ENCODE results near the gene BCL2. TPM values are rescaled to one million over a fixed set of nuclear protein-coding genes. Genes with fewer than 3 reads are reported as not detected.

The BCL2 gene
- total RNA-seq, 1 donor from 2014 or later: 16.5 TPM

- H3K9me3 Mint-ChIP-seq: peaks cover 4% of the 10 kb centered on the region
- no peak overlapping the region for H3K4me3 Mint-ChIP-seq
- TF ChIP-seq CTCF (conservative IDR thresholded peaks at IDR 0.05): no peak
- H3K36me3 Mint-ChIP-seq: peaks cover 13% of the 10 kb centered on the region
- no peaks in the 10 kb centered on the region for H3K27me3 Mint-ChIP-seq
- DNase-seq (ENCODE audit: extremely low spot score, unreplicated experiment): no peak
- peaks cover 16% of the 10 kb centered on the region for H3K4me1 Mint-ChIP-seq (ENCODE audit: unreplicated experiment)
- H3K27ac Mint-ChIP-seq: peak overlapping the region; percentile 31
Observed at GRCh38 chr18:63254716-63255399, 64.7 kb downstream of the BCL2 start.

- Mint-ChIP-seq H3K36me3 (peaks cover 17% of the 10 kb centered on the region), H3K27ac (no peak overlapping the region), H3K27me3 (no peaks in the 10 kb centered on the region), H3K4me1 (ENCODE audit: unreplicated experiment) (peaks cover 4% of the 10 kb centered on the region), H3K4me3 (no peak overlapping the region), H3K9me3 (peaks cover 5% of the 10 kb centered on the region)
- no peak for TF ChIP-seq CTCF (conservative IDR thresholded peaks at IDR 0.05)
- DNase-seq (ENCODE audit: extremely low spot score, unreplicated experiment): no peak
Observed at GRCh38 chr18:63253428-63254372, 65.9 kb downstream of the BCL2 start.

GRCh38 chr18:63253014-63253413 is 66.6 kb downstream of the BCL2 start:
- Mint-ChIP-seq H3K4me1 (ENCODE audit: unreplicated experiment) (peaks cover 4% of the 10 kb centered on the region), H3K9me3 (peaks cover 5% of the 10 kb centered on the region), H3K4me3 (no peak overlapping the region), H3K27me3 (no peaks in the 10 kb centered on the region), H3K27ac (no peak overlapping the region), H3K36me3 (peaks cover 17% of the 10 kb centered on the region)
- TF ChIP-seq CTCF (conservative IDR thresholded peaks at IDR 0.05): no peak
- DNase-seq (ENCODE audit: extremely low spot score, unreplicated experiment): no peak

GRCh38 chr18:63249771-63250170 is 69.8 kb downstream of the BCL2 start:
- H3K27ac Mint-ChIP-seq: no peak overlapping the region
- no peak overlapping the region for H3K4me3 Mint-ChIP-seq
- DNase-seq (ENCODE audit: extremely low spot score, unreplicated experiment): no peak
- no peaks in the 10 kb centered on the region for H3K4me1 Mint-ChIP-seq (ENCODE audit: unreplicated experiment)
- peaks cover 9% of the 10 kb centered on the region for H3K9me3 Mint-ChIP-seq
- TF ChIP-seq CTCF (conservative IDR thresholded peaks at IDR 0.05): no peak
- H3K27me3 Mint-ChIP-seq: no peaks in the 10 kb centered on the region
- H3K36me3 Mint-ChIP-seq: peaks cover 20% of the 10 kb centered on the region

GRCh38 chr18:63247926-63248325 is 71.6 kb downstream of the BCL2 start:
- no peaks in the 10 kb centered on the region for H3K4me1 Mint-ChIP-seq (ENCODE audit: unreplicated experiment)
- no peak for DNase-seq (ENCODE audit: extremely low spot score, unreplicated experiment)
- H3K9me3 Mint-ChIP-seq: peaks cover 9% of the 10 kb centered on the region
- no peaks in the 10 kb centered on the region for H3K27me3 Mint-ChIP-seq
- H3K36me3 Mint-ChIP-seq: peaks cover 13% of the 10 kb centered on the region
- no peak for TF ChIP-seq CTCF (conservative IDR thresholded peaks at IDR 0.05)
- no peak overlapping the region for H3K4me3 Mint-ChIP-seq
- H3K27ac Mint-ChIP-seq: no peak overlapping the region
